Measurements from ENCODE around the gene PREX1.
"Not testable (repeated sequence)": the region's sequence is repeated elsewhere in the genome, so short reads cannot be mapped to it uniquely, and the experiment has no call there.

PREX1 gene

DNA sequence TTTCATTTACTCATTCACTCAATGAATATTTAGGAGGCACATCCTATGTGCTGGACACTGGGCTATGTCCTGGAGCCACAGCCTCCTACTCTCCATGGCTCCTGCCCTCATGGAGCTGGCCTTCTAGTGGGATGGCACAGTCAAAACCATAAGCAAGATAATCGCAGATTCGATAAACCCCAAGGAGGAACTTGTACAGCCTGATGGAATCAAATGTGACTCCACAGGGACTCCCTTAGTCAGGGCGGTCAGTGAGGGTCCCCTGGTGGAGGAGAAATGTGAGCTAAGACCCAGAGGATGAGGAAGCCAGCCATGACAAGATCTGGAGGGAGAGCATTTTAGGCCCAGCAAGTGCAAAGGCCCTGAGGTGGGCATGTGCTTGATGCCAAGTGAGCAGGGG, 211.9 kb downstream of the PREX1 start:
- no peak for DNase-seq

DNA sequence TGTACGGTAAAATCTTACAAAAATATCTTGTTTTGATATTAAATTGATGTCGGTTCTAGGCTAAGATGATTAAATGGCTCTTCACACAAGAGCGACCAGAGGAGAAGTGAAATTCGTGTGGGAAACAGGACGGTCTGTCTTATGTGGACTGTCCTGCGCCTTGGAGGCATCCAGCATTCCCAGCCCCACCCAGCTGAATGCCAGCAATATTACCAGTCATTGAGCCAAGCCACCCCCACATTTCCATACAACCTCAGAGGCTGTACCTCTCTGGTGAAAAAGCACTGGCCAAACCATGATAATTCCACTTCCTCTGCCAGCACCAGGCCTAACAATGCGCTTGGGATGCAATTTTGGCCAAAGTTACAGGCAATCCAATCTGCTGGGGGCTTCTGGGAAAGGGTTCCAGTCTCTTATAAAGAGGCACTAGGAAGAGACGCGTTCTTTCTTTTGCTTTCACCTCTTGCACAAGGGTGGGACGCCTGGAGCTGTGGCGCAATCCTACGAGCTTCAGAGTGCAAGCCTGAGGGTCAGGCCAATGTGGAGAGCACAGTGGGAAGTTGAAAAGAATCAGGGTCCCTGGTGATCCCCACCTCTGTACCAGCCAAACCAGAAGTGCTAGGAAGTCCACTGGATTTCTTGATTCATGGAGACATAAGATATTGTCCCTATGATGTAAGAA, 213.1 kb downstream of the PREX1 start:
- DNase-seq, result no peak

DNA sequence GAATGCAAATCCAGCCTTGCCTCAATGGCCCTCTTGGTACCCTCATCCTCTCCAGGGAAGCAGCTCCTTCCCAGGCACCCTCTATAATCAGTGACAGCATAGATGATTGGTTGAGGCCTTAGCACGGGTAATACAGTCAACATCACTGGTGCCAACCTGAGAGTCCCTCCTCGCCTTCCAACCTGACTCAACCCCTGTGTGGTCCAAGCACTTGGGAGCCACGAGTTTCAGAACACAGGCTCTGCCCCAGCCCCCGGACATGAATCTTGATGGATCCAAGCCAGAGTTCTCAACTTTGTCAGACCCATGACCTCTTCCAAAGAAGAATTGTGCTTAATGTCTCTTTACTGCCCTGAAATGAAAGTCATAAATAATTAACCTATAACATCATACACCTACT, 213.9 kb downstream of the PREX1 start:
- DNase-seq, result no peak

DNA sequence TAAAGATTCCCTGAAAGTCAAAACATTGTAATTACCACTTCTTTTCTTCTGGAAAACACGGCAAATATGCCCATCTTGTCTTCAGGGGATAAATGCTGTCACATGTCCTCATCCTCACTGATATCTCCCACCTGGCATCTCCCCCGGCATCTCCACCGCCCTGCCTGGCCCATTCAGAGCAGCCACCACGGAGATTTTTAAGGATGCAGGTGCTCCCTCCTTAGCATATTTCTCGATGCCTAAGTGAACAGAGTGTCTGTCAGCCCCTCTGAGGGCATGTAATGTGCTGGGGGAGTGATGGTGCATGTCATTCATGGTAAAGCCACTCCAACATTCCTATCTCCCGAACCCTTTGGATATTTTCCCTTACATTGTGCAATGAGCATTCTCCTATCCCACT, 215.5 kb downstream of the PREX1 start:
- no peak for DNase-seq

DNA sequence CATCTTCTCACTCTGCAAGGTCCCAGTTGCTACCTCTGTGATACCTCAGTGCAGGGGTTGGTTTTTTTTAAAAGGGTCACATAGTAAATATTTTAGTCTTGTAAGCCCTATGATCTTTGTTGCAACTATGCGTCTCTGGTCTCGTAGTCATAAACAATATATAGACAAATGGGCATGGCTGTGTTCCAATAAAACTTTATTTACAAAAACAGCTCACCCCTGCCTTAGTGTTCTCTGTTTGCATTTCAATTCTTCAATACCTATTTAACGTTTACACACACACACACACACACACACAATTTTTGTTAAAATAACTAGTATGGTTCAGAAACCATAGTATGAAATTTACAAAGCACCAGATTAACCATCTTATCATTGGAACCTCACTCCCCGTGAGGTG, 216.8 kb downstream of the PREX1 start:
- no peak for DNase-seq

DNA sequence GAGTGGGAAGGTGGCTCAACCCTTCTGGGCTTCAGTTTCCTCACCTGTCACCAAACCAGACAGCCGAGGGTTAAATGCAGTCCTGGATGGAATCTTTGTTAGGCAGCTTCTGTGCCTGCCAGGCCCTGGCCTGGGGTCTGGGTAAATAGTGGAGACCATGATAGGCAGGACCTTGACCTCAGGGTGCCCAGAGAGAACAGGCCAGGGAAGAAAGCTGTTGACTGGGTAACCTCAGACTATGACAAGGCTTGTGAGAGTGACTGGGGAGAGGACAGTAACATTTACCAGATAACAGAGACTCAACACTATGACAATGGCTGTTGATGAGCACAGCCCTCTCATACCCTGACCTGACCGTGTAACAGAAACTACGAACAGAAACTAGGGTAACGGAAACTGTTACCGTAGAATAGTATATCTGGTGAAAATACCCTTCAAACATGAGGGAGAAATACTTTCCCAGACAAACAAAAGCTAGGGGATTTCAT, 218.3 kb downstream of the PREX1 start:
- DNase-seq, result peak; percentile 3

DNA sequence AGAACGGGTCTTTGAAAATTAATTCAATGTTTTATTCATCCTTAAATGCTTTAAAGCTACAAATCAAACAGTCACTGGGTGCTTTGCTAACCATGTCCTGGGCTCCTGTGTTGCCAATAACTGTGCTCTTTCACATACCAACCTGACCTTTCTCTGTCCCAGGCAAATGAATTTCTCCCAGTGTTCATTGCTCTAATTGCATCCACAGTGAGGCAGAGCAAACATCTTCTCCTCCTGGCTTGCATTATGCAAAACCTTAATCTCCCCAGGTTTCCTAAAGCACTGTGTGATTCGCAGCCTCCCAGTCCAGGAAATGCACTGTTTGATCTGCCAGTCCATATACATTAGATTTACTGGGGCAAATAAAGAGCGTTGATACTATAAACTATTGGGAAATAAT, 219.0 kb downstream of the PREX1 start:
- DNase-seq, result peak; percentile 0

DNA sequence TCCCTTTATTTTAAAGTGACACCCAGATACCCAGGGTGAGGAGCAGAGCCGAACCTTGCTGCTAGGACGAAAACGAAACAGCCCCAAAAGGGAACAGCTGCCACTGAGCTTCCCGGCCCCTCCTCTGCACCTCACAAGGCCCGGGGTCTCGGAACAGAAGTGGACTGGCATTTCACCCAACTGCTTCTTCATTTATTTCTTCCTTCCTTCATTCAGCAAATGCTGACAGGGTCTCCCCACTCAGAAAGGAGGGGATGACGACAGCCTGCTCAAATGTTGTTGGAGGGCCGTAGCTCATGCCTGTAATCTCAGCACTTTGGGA, 220.3 kb downstream of the PREX1 start:
- peak; percentile 0 for DNase-seq

DNA sequence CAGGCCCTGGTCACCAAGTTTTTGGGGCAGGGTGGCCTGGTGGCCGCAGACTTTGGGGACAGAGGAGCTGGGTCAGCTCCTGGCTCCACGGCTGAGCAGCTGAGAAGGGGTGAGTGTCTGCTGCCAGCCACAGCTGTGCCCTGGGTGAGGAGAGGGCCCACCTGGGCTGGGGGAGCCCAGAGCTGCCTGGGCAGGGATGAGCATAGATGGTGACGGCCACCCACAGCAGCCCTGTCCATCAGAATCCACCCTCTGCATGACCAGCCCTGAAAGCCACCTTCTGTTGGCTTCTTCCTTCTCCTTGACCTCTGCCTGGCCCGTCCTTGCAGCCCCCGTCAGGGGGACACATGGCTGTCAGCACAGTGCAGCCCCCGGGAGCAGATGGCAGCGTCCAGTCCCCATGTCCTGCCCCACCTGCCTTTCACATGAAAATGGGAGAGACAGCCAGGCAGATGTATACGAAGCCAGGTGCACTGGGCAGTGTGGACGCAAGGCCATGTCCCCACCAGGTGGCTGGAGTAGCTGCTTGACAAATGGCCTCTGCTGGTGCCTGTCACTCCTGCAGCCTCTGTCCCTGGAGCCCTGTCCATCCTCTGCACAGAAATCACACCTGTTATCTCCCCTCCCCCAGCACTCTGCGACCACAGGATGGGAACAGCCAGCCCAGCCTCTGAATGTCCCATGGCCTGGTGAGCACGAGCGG, 220.8 kb downstream of the PREX1 start:
- DNase-seq, result peak; percentile 3

DNA sequence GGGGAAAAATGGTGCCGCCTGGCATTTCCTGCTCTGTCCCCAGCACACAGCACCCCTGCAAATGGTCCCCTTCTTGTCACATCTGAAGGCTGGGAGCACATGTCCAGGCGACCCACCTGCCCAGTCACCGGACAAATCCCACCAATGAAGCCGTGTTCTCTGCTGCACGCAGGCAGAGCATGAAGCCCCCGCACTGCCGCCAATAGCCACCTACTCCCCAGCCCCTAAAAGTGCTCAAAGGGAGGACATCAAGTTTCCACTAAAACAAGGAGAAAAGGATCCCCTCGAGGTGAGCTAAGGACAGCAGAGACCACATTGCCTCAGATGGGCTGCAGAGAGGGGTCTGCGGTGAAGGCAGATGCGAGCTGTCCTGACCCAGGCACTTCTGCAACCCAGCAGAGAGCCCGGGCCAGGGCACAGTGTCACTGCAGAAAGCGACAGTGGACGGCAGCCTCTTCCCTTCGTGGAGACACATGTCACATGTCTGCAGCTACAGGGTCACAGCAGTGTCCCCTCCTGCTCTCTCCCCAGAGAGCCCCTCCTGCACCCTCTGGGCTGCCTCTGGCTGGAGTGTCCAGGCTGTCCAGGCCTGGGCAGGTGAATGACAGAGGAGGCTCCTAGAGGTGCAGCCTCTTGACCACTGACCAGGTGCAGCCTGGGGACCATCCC, 221.5 kb downstream of the PREX1 start:
- DNase-seq, result peak; percentile 3

DNA sequence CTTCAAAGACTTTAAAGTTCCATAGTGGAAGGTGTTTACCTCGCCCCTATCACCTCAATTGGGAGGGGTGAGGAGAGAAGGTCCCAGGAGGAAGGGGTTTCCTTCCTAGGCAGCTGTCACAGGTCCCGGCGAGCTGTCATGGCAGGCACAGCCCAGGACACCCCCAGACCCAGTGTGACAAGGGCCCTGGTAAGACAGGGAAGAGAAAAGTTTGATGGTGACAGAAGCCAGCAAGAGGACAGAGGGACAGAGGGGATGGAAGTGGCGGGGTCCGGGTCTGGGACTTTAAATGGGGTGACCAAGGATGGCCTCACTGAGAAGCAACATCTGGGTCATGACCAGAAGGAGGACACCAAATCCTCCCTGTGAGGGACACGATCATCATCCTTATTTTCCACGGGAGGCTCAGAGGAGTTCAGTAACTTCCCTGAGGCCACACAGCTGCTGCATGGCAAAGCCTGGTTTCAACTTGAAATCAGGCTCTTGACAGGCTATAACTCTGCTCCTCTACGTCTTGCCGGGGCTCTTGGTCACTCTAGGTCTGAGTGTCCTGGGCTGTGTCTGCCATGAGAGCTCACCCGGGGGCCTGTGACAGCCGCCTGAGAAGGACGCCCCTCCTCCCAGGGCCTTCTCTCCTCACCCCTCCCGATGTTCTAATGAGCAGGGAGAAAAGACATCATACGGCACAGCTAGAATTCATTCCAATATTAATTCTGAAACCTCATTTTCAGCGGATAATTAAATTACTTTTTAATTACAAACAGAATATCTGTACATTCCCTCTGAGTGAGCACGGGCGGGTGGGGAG, 222.2 kb downstream of the PREX1 start:
- DNase-seq, result peak; percentile 4

DNA sequence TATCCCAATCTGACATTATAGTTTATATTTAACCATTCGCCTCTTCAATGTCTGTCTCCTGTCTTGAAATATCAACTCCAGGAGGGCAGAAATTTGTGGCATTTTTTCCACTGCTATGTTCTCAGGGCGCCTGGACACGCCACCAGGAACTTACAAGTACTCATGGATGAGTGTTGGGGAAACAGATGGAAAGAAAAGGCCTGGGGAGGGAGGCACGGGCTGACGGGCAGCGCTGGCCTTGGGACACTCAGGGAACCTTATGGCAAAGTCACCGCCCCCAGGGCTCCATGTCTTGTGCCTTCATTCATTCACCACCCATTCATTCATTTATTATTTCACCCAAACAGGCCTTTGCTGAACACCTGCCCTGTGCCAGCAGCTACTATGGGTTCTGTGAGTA, 222.9 kb downstream of the PREX1 start:
- no peak for DNase-seq

DNA sequence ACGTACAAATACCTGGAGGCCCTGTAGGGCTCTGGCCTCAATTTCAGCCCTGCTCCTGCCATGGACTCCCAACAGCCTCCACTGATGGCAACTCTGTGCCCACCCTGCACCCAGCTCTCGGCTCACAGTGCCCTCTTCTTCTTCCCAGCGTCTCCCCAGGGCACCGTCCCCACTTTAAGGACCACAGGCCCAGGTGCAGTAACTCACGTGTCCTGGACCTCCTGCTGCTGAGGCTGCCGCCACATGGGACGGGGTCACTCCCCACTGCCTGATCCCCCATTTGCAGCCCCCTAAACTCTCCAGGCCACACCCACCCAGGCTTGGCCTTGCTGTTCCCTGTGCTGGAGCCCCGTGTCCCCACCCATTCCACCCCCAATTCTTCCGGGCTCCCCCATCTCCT, 223.4 kb downstream of the PREX1 start:
- peak; percentile 7 for DNase-seq

DNA sequence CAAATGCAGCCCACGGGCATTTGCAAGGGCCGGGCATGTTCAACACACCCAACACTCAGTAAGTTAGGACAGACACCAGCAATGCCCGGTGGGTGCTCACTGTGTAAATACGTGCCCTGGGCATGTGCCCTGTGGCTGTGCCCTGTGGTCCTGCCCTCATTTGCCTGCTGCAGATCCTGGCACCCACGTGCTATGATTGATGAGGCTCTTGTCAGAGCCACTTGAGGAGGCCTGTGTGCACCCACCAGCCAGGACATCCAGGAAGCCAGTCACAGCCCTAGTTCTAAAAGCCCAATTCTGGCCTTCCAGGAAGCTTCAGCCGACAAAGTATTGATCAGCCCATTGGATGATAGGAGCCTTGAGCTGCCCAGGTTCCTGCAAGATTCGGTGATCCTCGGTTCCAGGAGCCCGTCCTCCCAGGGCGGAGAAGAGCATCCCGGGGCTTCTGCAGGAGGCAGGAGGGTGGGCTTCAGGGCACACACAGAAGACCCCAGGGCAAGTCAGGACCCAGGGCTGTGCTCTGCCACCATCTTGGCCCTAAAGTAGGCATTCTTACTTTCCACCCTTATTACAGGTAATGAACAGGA, 223.9 kb downstream of the PREX1 start:
- DNase-seq, result peak; percentile 1

DNA sequence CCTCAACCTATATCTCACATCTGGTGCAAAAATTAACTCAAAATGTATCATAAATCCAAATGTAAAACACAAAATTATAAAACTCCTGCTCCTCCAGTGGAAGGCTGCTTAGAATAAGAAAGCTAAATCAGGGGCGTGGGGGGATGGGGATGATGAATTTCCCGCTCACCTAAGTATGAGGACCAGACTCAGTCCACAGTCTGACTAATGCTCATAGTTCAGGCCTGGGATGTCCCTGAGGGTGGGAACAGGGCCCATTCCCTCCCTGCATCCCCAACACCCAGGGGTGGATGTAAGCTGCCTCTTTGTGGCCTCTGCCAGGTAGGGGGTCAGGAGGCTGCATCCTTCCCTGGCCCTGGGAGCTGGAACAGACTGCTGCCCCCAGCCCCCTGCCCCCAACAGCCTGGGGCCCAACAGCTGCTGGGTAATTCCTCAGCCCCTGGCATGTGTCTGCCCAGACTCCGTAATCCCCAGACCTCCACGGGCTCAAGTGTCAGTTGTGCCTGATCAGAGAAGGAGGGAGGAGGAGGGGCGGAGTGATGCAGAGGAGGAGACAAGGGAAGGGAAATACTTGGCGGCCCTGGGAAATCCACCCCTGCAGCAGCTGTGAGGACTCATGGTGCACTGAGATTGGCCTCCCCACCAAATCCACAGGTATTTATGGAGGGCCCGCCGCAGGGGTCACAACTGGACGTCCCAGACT, 224.5 kb downstream of the PREX1 start:
- DNase-seq, result peak; percentile 2

DNA sequence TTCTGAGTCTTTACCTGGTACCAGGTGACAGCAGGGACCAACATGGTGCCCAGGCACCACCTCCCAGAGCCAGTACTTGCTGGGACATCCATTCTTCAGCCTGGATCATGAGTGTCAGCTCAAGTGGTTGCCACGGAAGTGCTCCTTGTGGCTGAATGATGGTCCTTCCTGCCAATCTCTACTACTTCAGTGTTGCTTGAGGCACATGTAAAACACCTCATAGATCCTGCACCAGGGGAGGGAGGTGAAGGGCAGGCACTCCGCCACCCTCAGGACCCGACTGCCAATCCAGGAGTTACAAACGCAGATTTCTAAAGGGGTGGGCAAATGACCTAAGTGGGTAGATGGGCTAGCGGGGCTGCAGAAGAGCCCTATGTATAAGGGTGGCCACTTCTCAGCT, 226.0 kb downstream of the PREX1 start:
- no peak for DNase-seq

DNA sequence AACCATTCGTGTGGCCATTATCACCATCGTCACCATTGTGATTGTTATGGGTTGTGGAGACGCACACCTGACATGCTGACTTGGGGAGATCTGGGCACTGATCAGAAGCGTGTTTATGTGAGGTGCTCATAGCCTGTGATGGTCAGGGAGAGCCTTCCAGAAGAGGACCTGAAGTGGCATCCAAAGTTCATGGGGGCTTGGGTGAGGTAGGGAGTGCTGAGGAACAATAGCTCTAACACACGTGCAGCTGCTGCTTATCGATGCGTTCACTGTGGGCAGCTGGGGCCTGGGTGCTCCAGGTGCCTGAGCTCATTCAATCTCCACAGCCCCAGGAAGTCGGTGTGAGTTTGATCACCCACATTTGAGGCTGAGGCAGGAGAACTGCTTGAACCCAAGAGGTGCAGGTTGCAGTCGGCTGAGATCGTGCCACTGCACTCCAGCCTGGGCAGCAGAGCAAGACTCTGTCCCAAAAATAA, 227.3 kb downstream of the PREX1 start:
- no peak for DNase-seq

DNA sequence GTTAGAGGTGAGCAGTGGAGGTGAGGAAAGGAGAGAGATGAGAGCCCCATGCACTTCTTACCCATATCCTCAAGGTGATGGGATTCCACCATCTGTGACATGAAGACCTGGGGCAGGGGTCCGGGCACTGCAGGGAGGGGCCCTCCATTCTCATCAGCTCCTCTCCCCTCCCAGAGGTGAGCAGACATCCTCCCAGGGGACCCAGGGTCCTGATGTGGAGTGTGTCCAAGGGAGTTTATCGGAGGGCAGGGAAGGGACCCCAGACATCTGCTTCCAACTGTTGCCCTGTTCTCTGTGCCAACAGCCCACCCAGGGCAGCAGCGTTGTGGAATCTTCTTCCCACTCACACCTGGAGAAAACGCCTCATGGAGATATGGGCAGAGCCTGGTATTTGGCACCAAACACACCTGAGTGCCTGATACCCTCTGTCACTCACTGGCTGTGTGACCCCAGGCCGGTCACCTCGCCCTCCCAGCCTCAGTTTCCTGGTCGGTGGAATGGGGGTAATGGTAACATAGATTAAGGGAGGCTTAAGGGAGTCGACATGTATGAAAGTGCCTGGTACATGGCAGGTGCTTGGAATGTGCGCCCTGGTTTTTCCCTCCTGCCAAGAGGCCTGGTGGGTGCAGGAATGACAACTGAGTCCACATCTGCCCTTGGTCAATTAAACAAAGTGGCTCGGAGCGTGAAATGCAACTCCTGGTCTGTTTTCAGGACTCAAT, 227.9 kb downstream of the PREX1 start:
- peak; percentile 4 for DNase-seq

DNA sequence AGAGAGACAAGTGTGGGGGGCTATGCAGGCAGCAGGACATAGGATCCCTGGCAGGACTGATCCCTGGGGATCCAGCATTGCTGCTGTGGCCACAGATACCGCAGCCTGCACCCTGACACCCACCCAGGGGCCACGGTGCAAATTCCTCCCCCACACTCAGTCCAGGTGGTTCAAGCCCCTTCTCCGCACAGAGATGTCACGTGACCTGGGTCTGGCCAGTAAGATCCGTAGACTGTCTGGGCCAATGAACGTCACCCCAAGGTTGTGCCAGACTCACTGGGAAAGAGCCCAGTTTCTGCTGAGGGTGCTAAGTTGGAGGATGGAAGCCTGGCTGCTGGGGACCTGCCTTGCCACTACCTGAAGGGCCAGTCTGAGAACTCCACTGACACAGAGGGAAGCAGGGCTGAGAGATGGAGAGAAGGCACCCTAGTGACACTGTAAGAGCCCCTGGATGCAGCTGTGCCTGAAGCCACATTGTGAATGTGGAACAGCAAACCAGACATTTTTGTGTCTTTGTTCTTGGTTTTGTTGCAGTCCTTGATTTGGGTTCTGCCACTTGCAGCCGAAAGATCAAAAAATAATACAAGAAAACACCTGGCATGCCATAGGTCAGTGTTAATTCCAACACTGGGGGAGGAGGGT, 228.6 kb downstream of the PREX1 start:
- no peak for DNase-seq

DNA sequence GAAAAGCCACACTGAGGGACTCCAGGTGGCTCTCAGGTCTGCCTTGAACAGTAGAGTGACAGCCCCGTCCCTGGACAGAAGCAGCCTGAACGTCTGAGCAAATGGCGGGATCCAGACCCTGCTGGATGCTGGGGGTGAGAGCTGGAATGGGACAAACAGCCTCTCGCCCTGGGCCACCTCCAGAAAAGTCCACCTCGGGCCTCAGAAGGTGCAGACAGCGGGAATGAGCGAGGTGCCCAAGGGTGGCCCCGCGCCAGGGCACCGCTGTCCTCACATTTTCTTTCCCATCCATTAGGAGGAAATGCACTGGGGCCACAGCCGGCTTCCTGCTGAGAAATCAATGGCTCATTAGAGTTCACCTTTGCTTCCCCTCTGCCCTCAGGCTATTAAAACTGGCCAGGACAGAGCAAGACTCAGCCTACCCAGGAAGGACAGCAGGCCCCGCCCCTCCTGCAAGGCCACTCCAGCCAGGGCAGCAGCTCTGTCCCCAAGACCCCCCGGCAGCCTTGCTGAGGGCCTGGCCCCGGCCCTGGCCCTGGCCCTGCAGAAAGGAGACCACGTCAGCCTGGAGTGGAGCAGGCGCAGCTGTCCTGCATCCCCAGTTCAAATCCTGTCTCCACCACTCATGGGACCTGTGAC, 229.4 kb downstream of the PREX1 start:
- not testable (repeated sequence) for DNase-seq

All from activated naive CD4-positive, alpha-beta T cell treated with anti-CD3 and anti-CD28 coated beads, Interleukin-2, amount 50 U/mL, for 16 hours (primary cell).